SK-N-SH (cell line): ENCODE measurements around the gene ADCY9.

Source experiments
- CHD2 ChIP-seq: fragments of 150-350 bp; IDR thresholded peaks from 2 replicates; pipeline ENCODE4 v1.6.1; 2018; ENCODE audit warnings: low read length; ENCODE audit not compliant: partially characterized antibody
- CTCF ChIP-seq: fragments of 200-600 bp; sonication (generic); IDR thresholded peaks from 2 replicates; pipeline ENCODE4 v1.6.1; 2017; ENCODE audit warnings: antibody characterized with exemption, mild to moderate bottlenecking, moderate library complexity
- EP300 ChIP-seq, 2 experiments: IDR thresholded peaks; 2 replicates each; pipeline versions ENCODE4 v1.4.0 to v1.6.1; 2012; ENCODE audit warnings: borderline replicate concordance in 1 of 2, low read depth in 1 of 2, low read length in 1 of 2
- EZH2phosphoT487 ChIP-seq: fragments of 200-600 bp; sonication (generic); IDR thresholded peaks from 2 replicates; pipeline ENCODE4 v1.6.1; 2017; ENCODE audit warnings: low read depth, mixed run types, mild to moderate bottlenecking, antibody characterized with exemption, moderate library complexity, borderline replicate concordance
- FOXM1 ChIP-seq: IDR thresholded peaks from 2 replicates; pipeline ENCODE4 v1.4.0; 2012; ENCODE audit warnings: low read depth, mild to moderate bottlenecking
- GABPA ChIP-seq: IDR thresholded peaks from 2 replicates; pipeline ENCODE4 v1.4.0; 2012; ENCODE audit warnings: low read depth, mild to moderate bottlenecking
- MAX ChIP-seq: IDR thresholded peaks from 2 replicates; pipeline ENCODE4 v1.4.0; 2012; ENCODE audit warnings: low read depth
- NRF1 ChIP-seq: IDR thresholded peaks from 2 replicates; pipeline ENCODE4 v1.6.1; 2012; ENCODE audit warnings: low read depth, mild to moderate bottlenecking, low read length
- POLR2AphosphoS5 ChIP-seq: IDR thresholded peaks from 2 replicates; pipeline ENCODE4 v1.6.1; 2012; ENCODE audit warnings: low read depth, low read length
- RAD21 ChIP-seq: IDR thresholded peaks from 2 replicates; pipeline ENCODE4 v1.6.1; 2012; ENCODE audit warnings: mild to moderate bottlenecking, low read length
- SIN3A ChIP-seq: IDR thresholded peaks from 2 replicates; pipeline ENCODE4 v1.6.1; 2012; ENCODE audit warnings: low read depth, mild to moderate bottlenecking, low read length, moderate library complexity, borderline replicate concordance
- TAF1 ChIP-seq: IDR thresholded peaks from 2 replicates; pipeline ENCODE4 v1.6.1; 2012; ENCODE audit warnings: low read depth, mild to moderate bottlenecking, low read length, moderate library complexity, borderline replicate concordance
- YY1 ChIP-seq: IDR thresholded peaks from 2 replicates; pipeline ENCODE4 v1.4.0; 2012; ENCODE audit warnings: low read depth, mild to moderate bottlenecking

GRCh38 chr16:3935921-3936320 is 180.3 kb downstream of the ADCY9 start:
- TF ChIP-seq CTCF (no peak), POLR2AphosphoS5 (no peak), MAX (no peak), YY1 (no peak), NRF1 (no peak), SIN3A (no peak), RAD21 (no peak), CHD2 (no peak), EZH2phosphoT487 (no peak), TAF1 (no peak), GABPA (no peak), FOXM1 (no peak), EP300 (IDR thresholded peaks at IDR 0.05; ENCODE audit: borderline replicate concordance in 1 of 2, low read depth in 1 of 2, low read length in 1 of 2) (no peak)
